GM21737 (cell line): ENCODE results near the gene SEC31A.
"Not testable (repeated sequence)": the region's sequence is repeated elsewhere in the genome, so short reads cannot be mapped to it uniquely, and the experiment has no call there.

Experiments
- ATAC-seq: cut with Tn5 transposase; IDR thresholded peaks from one replicate; pipeline ENCODE4 v1.9.1; 2021; ENCODE audit warnings: mild to moderate bottlenecking, moderate library complexity; ENCODE audit not compliant: unreplicated experiment

SEC31A gene

GRCh38 chr4:82890901-82891706 is at the start of gene SEC31A:
TSS of gene SEC31A (minus strand) at chr4:82891153. CDS start at chr4:82881936, 9,217 bp downstream.
- ATAC-seq, result peak; percentile 93

DNA sequence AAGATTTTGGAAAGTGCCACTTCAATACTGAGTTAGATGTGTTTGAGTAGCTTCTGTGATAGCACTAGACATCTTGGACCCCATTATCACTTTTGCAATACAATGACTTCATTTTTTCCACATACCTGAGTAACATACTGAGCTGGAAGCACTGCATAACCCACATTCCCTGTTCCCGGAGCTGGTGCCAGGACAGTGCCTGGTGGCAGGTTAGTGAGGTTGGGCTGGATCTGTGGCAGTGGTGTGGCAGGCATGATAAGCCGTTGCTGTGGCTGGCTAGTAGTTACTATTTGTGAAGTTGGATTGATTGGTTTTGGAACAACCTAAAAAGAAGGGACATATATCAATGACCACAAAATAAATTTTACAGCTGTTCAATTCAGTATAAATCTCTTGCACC is 48.5 kb upstream of the SEC31A start:
- no peak for ATAC-seq

GRCh38 chr4:82934441-82934840 is 43.5 kb upstream of the SEC31A start:
- ATAC-seq, result no peak

DNA sequence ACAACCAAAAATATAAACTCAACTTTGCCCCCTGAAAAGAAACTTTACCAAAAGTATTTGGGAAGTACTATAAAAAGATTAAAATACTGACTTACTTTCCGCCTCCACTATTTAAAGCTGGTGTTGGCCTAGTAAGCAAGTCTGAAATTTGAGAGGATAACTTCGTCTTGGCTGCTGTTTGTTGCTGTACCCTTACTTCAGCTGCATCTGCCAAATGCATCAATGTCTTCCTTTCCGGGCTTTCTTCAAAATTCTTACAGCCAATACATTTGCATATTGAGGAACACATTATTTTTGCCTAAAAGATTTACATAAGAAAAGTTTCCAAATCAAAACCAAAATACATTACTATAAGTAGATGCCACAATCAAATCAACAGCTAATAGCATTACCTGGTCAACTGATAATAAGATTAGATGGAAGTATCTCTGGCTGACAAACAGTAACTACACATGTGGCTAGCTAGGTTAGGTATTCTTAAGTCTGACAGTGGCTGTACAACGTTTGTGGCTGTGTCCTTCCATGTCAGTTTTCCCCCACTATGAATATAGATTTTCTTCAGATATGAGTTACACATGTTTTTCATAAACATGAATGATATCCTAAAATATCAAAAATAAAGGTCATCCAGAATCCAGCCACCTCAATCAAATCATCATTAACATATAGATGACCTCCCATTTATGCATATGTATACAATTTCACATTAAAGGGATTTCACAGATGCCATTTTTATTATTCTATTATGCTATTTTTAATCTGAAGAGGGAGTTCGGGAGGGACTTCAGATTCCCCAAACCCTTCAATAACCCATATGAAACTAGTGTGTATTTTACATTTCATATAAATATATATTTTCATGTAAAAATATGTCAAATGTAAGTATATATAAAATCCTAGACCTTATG is 40.1 kb upstream of the SEC31A start:
- no peak for ATAC-seq

GRCh38 chr4:82921795-82922194 is 30.8 kb upstream of the SEC31A start:
- no peak for ATAC-seq

DNA sequence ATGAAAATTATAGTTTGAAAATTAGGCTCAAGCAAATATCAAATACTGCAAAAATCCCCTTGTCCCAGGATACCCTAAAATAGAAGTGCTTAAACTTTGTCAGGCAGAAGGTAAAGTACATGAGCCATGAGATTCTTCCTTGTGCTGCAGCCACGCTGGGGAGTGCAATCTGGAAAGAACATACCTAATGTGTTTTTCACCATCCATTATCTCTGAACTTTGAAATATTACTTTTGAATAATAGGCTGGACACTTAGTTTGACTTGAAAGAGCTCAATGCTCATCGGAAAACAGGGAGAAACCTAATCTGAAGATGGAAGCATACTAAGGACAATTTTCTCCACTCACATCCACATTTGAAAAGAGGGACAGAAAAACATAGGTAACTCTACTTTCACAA is 28.4 kb upstream of the SEC31A start:
- ATAC-seq, result no peak

GRCh38 chr4:82918091-82918490 is 27.1 kb upstream of the SEC31A start:
- ATAC-seq, result no peak

- not testable (repeated sequence) for ATAC-seq
Measured at GRCh38 chr4:82913968-82914367, 23.0 kb upstream of the SEC31A start.

DNA sequence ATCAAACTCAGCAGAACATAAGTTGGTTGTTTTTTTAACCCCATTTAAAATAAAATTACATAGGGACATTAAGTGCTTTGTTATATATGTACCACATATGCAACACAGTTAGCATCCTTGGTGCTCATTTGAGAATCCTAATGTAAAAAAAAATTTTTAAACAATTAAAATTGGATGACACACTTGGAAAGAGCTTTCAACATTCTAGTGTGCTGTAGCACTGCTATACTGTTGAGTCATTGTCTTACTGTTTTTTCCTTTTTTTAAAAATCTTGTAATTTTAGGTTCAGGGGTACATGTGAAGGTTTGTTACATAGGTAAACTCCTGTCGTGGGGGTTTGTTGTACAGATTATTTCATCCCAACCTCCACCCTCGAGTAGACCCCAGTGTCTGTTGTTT is 22.4 kb upstream of the SEC31A start:
- ATAC-seq, result no peak

DNA sequence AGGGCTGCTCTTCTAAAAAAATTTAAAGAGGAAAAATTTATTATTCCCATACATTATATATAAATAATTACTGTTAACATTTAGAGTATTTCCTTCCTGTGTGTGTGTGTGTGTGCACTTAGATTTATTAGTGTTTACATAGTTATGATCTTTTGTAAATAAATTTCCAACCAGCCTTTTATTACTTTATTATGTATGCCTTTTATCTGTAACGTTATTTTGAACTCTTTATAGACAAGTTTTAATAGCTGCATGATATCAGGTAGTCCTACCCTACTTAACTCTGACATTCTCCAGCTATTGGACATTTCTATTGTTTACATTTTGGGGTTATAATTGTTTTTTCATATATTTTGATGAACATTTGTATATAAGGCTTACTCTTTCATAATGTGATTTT is 18.4 kb upstream of the SEC31A start:
- ATAC-seq, result no peak

GRCh38 chr4:82906469-82906868 is 15.5 kb upstream of the SEC31A start:
- peak; percentile 43 for ATAC-seq

DNA sequence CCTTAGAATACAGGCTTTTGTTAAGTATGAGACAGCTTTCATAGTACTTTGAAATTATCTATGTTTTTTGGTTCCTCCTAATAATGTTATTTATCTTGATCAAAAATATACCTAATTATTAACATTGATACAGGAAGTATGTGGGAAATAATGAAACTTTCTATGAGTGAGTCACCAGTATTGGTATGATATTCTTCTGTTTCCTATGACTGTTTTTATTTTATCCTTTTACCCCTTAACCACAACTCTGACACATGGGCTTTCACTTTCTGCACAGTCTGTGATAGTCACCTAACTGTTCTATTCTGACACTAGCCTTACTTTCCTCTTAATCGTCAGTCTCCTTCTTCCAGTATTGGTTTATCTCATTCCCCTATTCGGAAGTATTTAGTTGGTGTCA is 14.3 kb upstream of the SEC31A start:
- ATAC-seq, result peak; percentile 51

DNA sequence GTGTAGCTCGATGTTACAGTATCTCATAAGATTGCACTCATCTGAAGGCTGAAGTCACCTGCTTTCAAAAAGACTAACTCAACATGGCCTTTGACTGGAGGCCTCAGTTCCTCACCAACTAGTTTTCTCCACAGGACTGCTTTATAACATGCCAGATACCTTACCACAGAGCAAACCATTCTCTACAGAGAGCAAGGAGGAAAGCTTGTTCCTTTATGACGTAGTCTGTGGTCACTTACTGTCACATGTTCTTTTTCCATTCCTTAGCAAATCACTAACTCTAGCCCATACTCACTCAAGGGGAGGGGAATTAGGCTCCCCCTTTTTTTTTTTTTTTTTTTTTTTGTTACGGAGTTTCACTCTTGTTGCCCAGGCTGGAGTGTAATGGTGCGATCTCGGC is 12.8 kb upstream of the SEC31A start:
- no peak for ATAC-seq

DNA sequence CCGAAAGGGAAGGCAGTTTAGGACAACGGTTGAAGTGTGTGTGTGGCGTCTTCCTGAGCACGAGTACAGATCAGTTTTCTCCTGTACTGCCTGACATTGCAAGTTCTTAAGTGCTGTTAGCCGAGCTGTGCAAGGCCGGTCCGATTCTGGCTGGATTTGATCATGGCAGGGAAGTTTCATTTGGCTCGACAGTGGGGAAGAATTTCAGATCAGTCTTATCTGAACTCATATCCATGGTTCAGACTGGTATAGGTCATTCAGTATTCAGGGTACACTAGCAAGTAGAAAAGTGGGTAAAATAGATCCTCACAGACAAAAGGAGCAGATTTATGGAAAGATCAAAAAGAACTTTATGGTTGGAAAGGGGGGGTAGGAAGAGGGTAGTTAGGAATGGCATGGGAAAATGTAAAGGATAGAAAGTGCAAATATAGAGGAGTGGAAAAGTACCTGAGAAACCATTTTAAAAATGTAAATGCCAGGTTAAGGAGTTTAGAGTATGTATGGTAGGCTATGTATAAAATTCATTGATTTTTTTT is 10.3 kb upstream of the SEC31A start:
- ATAC-seq, result no peak

- ATAC-seq, result peak; percentile 88
Measured at GRCh38 chr4:82900411-82901182, 9.6 kb upstream of the SEC31A start, which contains the start of gene THAP9. TSS of gene THAP9 (plus strand) at chr4:82900735. CDS start at chr4:82900803, 68 bp downstream.

GRCh38 chr4:82900066-82900410 is 9.1 kb upstream of the SEC31A start:
- peak; percentile 12 for ATAC-seq

DNA sequence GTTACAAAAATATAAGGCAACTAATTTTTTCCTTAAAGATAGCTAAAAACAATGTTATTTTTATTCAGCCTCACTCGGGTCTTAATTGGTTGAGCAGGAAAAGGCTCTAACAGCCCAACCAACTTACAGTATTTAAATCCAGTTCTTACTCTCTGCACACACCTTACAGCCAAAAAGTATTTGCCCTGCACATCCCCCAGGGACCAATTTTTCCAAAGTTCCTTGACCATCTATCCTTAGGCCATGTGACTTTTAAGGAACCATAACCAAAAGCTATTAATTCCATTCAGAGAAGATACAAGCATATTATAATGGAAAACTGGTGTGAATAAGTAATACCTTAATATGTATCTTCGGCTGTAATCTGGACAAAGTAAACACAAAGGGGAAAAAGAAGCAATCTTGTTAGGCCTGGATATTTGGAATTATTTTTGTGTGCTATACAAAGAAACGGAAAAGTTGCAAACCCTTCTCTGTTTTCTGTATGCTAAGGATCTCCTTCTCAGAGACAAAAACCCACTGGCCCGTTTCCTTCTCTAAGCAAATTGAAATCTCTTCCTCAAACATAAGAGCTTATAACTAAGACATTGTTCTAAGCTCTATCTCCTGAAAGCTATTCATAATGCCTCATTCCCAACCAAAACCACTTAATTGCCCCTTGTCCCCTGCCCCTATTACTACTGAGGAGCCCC is 8.6 kb upstream of the SEC31A start:
- ATAC-seq, result no peak

DNA sequence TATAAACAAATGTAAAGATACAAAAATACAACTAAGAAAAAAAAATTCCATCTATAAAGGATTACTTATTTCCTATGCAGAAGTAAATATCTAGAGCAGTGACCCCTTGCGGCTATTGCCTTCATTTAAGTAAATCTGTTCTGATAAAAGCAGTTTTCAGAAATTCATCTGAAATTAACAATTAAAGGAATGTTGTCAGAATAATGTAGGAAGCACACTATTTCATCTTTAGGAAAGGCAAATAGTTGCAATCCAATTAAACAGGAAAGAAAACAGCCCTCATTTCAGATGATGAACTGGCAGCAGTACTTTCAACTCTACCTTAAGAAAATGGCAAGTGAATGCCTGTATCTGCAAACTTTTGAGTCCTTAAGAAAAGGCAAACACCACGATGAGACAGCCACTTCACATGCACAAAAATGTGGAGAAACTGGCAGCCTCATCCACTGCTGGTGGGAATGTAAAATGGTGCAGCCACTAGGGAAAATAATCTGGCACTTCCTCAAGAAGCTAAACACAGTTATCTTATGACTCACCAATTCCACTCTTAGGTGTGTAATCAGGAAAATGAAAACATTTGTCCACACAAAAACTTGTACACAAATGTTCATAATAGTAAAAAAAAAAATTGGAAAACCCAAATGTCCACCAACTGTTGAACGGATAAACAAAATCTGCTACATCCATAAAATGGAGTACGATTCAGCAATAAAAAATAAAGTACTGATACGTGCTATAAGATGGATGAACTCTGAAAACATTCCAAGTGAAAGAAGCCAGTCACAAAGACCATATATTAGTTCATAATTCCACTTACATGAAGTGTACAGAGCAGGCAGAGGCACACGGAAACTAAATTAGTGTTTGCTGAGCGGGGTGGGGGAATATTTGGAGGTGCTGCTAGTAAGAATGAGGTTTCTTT is 7.6 kb upstream of the SEC31A start:
- no peak for ATAC-seq

- no peak for ATAC-seq
Measured at GRCh38 chr4:82896755-82897154, 5.8 kb upstream of the SEC31A start.
